Activated naive CD4-positive, alpha-beta T cell treated with anti-CD3 and anti-CD28 coated beads, Interleukin-2, amount 50 U/mL, for 72 hours (primary cell): ENCODE results near the gene AOX1. TPM values are rescaled to one million over a fixed set of nuclear protein-coding genes. Genes with fewer than 3 reads are reported as not detected.

Experiments used
- total RNA-seq, 2 donors: library from RNA; stranded (reverse); gene quantifications; one replicate each; pipeline ENCODE4 v1.2.3, GENCODE V29; 2022

The AOX1 gene
- total RNA-seq, 2 donors from 2014 or later, result 0.05 to 0.49 TPM

Other genes starting within 250 kb of the AOX1 start
- 10 to 100 TPM in 1 of 2 donors, 1 to 10 TPM in 1; 4.4 to 15.3 TPM for gene KCTD18, start 75.9 kb upstream of the AOX1 start, total RNA-seq
- gene SGO2, start 59.8 kb upstream of the AOX1 start, total RNA-seq, result 10 to 100 TPM; 50.2 to 58.2 TPM
- gene BZW1, start 225.9 kb downstream of the AOX1 start, total RNA-seq, result 100 to 1,000 TPM; 492 to 527 TPM